Measurements from ENCODE around the gene NEB. TPM values are rescaled to one million over a fixed set of nuclear protein-coding genes. Genes with fewer than 3 reads are reported as not detected.

NEB gene
- total RNA-seq, 4 donors from 2014 or later, result 1.6 to 16.4 (median 4.4) TPM

DNA sequence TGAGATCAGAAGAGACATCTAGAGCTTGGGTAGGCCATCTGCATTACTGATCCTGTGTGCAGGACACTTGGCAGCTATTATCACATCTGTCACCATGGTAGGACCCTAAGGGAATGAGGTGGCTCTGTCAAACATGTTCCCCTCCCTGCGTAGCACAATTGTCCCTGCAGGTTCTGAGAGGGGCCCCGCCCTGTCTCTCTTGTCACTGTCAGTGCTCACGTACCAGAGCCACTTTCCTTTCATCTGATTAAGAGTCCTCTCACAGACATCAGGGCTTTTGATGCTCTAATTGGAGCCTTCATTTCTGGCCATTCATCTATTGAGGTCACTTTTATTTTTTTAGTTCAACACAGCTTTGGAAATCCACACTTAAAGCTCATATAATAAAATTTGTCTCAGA, 38.5 kb downstream of the NEB start:
- no peaks in the 10 kb centered on the region for H3K9me3 ChIP-seq
- no peaks in the 10 kb centered on the region for H3K27me3 ChIP-seq
- H3K4me1 ChIP-seq, result no peaks in the 10 kb centered on the region
- H3K36me3 ChIP-seq, result no peaks in the 10 kb centered on the region
- no peak overlapping the region for H3K27ac ChIP-seq
- DNase-seq, result no peak
- TF ChIP-seq, protein P1, sequence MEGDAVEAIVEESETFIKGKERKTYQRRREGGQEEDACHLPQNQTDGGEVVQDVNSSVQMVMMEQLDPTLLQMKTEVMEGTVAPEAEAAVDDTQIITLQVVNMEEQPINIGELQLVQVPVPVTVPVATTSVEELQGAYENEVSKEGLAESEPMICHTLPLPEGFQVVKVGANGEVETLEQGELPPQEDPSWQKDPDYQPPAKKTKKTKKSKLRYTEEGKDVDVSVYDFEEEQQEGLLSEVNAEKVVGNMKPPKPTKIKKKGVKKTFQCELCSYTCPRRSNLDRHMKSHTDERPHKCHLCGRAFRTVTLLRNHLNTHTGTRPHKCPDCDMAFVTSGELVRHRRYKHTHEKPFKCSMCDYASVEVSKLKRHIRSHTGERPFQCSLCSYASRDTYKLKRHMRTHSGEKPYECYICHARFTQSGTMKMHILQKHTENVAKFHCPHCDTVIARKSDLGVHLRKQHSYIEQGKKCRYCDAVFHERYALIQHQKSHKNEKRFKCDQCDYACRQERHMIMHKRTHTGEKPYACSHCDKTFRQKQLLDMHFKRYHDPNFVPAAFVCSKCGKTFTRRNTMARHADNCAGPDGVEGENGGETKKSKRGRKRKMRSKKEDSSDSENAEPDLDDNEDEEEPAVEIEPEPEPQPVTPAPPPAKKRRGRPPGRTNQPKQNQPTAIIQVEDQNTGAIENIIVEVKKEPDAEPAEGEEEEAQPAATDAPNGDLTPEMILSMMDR (IDR thresholded peaks at IDR 0.05), result no peak
- no peak for TF ChIP-seq POLR2A (IDR thresholded peaks at IDR 0.05)
- no peak overlapping the region for H3K4me3 ChIP-seq (replicated peaks in 1 of 3)
- intact Hi-C loops (cut with DNase I), result no loop called here
- 87 to 93% methylated on average over 3 of the region's 3 CpGs for WGBS, 2 donors

DNA sequence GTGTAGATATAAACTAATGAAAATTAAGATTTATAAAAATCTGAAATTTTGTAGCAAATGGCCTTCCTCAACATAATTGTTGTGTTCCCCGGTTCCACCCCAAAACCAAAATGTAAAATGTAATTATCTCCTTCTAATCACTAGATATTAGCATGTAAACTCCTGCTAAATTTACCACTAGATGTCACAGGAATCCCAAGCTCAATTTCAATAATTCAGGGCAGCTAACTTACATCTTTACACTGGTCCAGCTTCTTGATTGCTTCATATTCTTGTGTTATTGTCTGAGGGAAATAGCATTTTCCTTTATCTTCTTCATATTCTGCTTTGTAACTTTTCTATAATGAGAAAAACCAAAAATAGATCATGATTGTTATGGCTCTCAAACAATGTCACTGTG, 42.6 kb downstream of the NEB start:
- intact Hi-C loops (cut with DNase I), result no loop called here
- H3K9me3 ChIP-seq, result no peaks in the 10 kb centered on the region
- 92 to 94% methylated on average over 1 of the region's 1 CpG for WGBS, 2 donors
- no peaks in the 10 kb centered on the region for H3K36me3 ChIP-seq
- H3K4me3 ChIP-seq (replicated peaks in 1 of 3), result no peak overlapping the region
- no peaks in the 10 kb centered on the region for H3K27me3 ChIP-seq
- no peak overlapping the region for H3K27ac ChIP-seq
- DNase-seq, result no peak
- TF ChIP-seq, protein P1 (IDR thresholded peaks at IDR 0.05), result no peak
- TF ChIP-seq POLR2A (IDR thresholded peaks at IDR 0.05), result no peak
- no peaks in the 10 kb centered on the region for H3K4me1 ChIP-seq

DNA sequence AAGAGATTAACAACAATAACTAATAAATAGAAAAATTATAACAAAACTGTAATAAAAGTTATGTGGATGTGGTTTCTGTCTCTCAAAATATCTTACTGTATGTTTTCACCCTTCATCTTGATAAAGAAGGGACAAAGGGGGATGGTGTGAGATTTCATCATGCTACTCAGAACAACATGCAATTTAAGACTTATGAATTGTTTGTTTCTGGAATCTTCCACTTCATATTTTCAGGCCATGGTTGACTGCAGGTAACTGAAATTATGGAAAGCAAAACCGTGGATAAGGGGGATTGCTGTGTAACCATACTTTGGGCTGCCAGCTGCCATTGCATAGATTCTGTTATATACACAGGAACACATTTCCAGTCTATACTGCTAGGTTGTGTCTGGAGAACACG, 45.6 kb downstream of the NEB start:
- Histone ChIP-seq H3K4me1 (no peaks in the 10 kb centered on the region), H3K4me3 (replicated peaks in 1 of 3) (no peak overlapping the region), H3K36me3 (no peaks in the 10 kb centered on the region), H3K27me3 (no peaks in the 10 kb centered on the region), H3K9me3 (no peaks in the 10 kb centered on the region), H3K27ac (no peak overlapping the region)
- intact Hi-C loops (cut with DNase I), result no loop called here
- no peak for DNase-seq
- TF ChIP-seq POLR2A (IDR thresholded peaks at IDR 0.05), result no peak
- TF ChIP-seq, protein P1 (IDR thresholded peaks at IDR 0.05), result no peak
- 85 to 86% methylated on average over 2 of the region's 2 CpGs for WGBS, 2 donors

DNA sequence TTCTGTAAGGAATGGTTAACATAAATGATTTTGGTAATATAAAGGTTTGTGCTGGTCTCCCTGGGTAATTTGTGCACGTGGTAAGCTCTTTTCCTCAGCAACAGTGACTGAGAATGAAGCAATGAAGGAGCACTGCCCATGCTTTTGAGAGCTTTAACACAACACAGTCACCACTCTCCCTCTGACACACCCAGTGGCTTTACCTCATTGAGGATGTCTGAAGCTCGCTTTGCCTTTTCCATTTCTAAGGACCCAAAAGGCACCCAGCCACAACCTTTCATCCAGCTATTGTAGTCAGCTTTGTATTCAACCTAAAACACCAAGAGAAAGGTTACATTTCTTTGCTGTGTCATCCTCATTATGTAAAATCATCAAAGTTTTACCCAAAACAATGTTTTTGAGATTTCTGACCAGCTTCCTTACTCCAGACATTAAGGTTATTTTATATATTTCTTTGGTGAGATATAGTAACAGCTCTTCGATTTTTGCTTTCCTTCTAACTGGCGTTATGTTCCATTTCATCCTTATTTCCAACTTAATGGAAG, 51.7 kb downstream of the NEB start:
- DNase-seq, result no peak
- H3K27me3 ChIP-seq, result no peaks in the 10 kb centered on the region
- TF ChIP-seq, protein P1 (IDR thresholded peaks at IDR 0.05), result no peak
- no peak for TF ChIP-seq POLR2A (IDR thresholded peaks at IDR 0.05)
- 64 to 65% methylated on average over 4 of the region's 4 CpGs for WGBS, 2 donors
- no peaks in the 10 kb centered on the region for H3K9me3 ChIP-seq
- no peaks in the 10 kb centered on the region for H3K4me1 ChIP-seq
- H3K27ac ChIP-seq, result no peak overlapping the region
- no peaks in the 10 kb centered on the region for H3K36me3 ChIP-seq
- H3K4me3 ChIP-seq (replicated peaks in 1 of 3), result no peak overlapping the region
- intact Hi-C loops (cut with DNase I), result no loop called here

DNA sequence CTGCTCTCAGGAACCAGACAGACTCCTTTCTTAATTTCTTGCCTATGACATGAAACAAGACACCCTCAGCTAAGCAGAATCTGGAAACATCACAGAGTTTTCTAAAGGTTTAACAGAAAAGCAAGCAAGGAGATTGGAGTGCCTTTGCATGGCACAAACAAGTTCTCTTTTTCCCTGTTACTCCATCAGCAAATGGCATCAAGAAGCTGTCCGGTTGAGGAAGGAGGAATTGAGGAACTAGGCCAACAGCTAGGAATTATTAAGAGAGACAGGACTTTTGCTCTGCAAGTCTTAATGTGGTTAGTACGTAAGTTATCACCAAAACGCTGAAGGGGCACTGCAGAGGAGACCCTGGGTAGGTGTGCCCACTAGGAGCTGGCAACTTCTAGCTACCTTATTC, 53.2 kb downstream of the NEB start:
- no peak for TF ChIP-seq POLR2A (IDR thresholded peaks at IDR 0.05)
- WGBS, 2 donors, result 94% methylated on average over 3 of the region's 3 CpGs
- Histone ChIP-seq H3K9me3 (no peaks in the 10 kb centered on the region), H3K36me3 (no peaks in the 10 kb centered on the region), H3K27ac (no peak overlapping the region), H3K4me3 (replicated peaks in 1 of 3) (no peak overlapping the region), H3K27me3 (no peaks in the 10 kb centered on the region), H3K4me1 (no peaks in the 10 kb centered on the region)
- intact Hi-C loops (cut with DNase I), result no loop called here
- no peak for DNase-seq

DNA sequence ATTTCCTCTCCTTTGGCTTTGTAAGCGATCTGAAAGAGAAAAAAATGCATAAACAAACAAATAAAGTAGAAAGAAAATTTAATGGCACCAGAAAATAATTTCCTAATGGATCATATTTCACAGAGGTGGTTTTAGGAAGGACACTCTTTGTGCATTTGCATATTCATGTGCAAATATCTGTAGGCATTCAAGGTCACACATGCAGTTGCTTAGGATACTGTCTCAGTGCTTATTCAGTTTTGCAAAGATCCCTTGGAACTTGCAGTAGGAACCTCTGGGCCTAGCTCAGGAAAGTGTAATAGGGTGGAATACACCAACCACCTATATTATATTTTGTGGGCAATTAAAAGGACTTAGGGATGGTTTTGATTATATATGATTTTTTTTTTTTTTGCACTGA, 54.3 kb downstream of the NEB start:
- intact Hi-C loops (cut with DNase I), result no loop called here
- Histone ChIP-seq H3K36me3 (no peaks in the 10 kb centered on the region), H3K9me3 (no peaks in the 10 kb centered on the region), H3K27ac (no peak overlapping the region), H3K4me3 (replicated peaks in 1 of 3) (no peak overlapping the region), H3K4me1 (no peaks in the 10 kb centered on the region), H3K27me3 (no peaks in the 10 kb centered on the region)
- TF ChIP-seq, protein P1 (IDR thresholded peaks at IDR 0.05), result no peak
- TF ChIP-seq POLR2A (IDR thresholded peaks at IDR 0.05), result no peak
- 93 to 95% methylated on average over 1 of the region's 1 CpG for WGBS, 2 donors
- DNase-seq, result no peak
